Activated B cell treated with CpG ODN at 0.5 μM for 24 hours (primary cell): ENCODE results near the gene LRRC4C. TPM values are rescaled to one million over a fixed set of nuclear protein-coding genes. Genes with fewer than 3 reads are reported as not detected.

ENCODE experiments used
- ATAC-seq: fragments of 200-7000 bp; cut with Tn5 transposase; one replicate; pipeline ENCODE4 v1.10.0; 2021; ENCODE audit warnings: low read depth, mild to moderate bottlenecking, moderate library complexity
- CTCF ChIA-PET: fragments of 350-600 bp; sonication (Branson Sonifier 250); formaldehyde crosslinking; loops from one replicate; lab custom pipeline; 2021; ENCODE audit warnings: antibody characterized with exemption; lab: Charles Lee
- POLR2A ChIA-PET: fragments of 350-600 bp; sonication (Branson Sonifier 250); formaldehyde crosslinking; loops from one replicate; lab custom pipeline; 2021; ENCODE audit warnings: antibody characterized with exemption; lab: Charles Lee
- DNase-seq: peaks from one replicate; pipeline ENCODE4 v3.0.0; 2022
- H3K27ac Mint-ChIP-seq: one replicate; pipeline ENCODE4 v1.8.0; 2020; ENCODE audit warnings: mixed read lengths
- H3K27me3 Mint-ChIP-seq: one replicate; pipeline ENCODE4 v1.8.0; 2021; ENCODE audit warnings: mixed read lengths
- H3K36me3 Mint-ChIP-seq: one replicate; pipeline ENCODE4 v1.8.0; 2021; ENCODE audit warnings: low read depth, mixed read lengths
- H3K4me1 Mint-ChIP-seq: one replicate; pipeline ENCODE4 v1.8.0; 2021; ENCODE audit warnings: mixed read lengths
- H3K4me3 Mint-ChIP-seq: one replicate; pipeline ENCODE4 v1.8.0; 2020; ENCODE audit warnings: mild to moderate bottlenecking, mixed read lengths
- H3K9me3 Mint-ChIP-seq: one replicate; pipeline ENCODE4 v1.8.0; 2020; ENCODE audit warnings: mixed read lengths
- intact Hi-C: fragments of 100-400 bp; cut with micrococcal nuclease; formaldehyde crosslinking; loops from one replicate; pipeline ENCODE4 v1.15.1; 2024
- total RNA-seq: library from RNA; stranded (reverse); gene quantifications from 2 replicates; pipeline ENCODE4 v1.2.3, GENCODE V29; 2022
- TF ChIP-seq, protein P1 (sequence below): fragments of 200-600 bp; IDR thresholded peaks from one replicate; pipeline ENCODE4 v1.8.0; 2022; ENCODE audit warnings: antibody characterized with exemption, mild to moderate bottlenecking

LRRC4C gene
- total RNA-seq, 1 donor from 2014 or later, result not detected

DNA sequence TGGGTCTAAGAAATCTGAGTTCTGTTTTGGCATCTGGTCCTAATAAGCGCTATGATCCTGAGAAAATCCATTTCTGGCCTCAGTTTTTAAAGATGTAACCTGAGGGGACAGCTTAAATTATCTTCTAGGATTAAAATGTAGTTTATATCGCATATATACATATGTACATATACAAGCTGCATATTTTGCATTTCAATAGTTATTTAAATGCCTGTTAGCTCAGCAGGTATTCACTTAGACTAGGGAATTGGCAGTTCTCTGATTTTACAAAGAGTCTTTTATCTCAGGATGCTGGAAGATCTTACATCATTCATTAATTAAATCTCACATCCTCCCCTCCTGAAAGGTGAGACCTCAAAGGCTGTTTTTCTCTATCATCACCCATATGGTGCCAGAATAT, 1232.8 kb downstream of the LRRC4C start:
- intact Hi-C loops, result no loop called here
- CTCF ChIA-PET, result no interaction called here

GRCh38 chr11:40223596-40224330, 1235.7 kb downstream of the LRRC4C start:
- ATAC-seq (no peak), DNase-seq (no peak)
- H3K9me3 Mint-ChIP-seq, result peaks cover 7% of the 10 kb centered on the region
- intact Hi-C loops, result no loop called here
- no peak overlapping the region for H3K4me3 Mint-ChIP-seq
- H3K4me1 Mint-ChIP-seq, result no peaks in the 10 kb centered on the region
- POLR2A ChIA-PET, result no interaction called here
- CTCF ChIA-PET, result no interaction called here
- TF ChIP-seq, protein P1, sequence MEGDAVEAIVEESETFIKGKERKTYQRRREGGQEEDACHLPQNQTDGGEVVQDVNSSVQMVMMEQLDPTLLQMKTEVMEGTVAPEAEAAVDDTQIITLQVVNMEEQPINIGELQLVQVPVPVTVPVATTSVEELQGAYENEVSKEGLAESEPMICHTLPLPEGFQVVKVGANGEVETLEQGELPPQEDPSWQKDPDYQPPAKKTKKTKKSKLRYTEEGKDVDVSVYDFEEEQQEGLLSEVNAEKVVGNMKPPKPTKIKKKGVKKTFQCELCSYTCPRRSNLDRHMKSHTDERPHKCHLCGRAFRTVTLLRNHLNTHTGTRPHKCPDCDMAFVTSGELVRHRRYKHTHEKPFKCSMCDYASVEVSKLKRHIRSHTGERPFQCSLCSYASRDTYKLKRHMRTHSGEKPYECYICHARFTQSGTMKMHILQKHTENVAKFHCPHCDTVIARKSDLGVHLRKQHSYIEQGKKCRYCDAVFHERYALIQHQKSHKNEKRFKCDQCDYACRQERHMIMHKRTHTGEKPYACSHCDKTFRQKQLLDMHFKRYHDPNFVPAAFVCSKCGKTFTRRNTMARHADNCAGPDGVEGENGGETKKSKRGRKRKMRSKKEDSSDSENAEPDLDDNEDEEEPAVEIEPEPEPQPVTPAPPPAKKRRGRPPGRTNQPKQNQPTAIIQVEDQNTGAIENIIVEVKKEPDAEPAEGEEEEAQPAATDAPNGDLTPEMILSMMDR, result no peak
- no peaks in the 10 kb centered on the region for H3K27me3 Mint-ChIP-seq
- no peak overlapping the region for H3K27ac Mint-ChIP-seq
- no peaks in the 10 kb centered on the region for H3K36me3 Mint-ChIP-seq

More for the DNA sequence above, 1232.8 kb downstream of the LRRC4C start:
- TF ChIP-seq, protein P1, result no peak
- H3K36me3 Mint-ChIP-seq, result no peaks in the 10 kb centered on the region
- POLR2A ChIA-PET, result no interaction called here
- no peak for DNase-seq
- no peak overlapping the region for H3K4me3 Mint-ChIP-seq
- H3K9me3 Mint-ChIP-seq, result peaks cover 6% of the 10 kb centered on the region
- H3K27ac Mint-ChIP-seq, result no peak overlapping the region
- no peak for ATAC-seq
- no peaks in the 10 kb centered on the region for H3K4me1 Mint-ChIP-seq
- H3K27me3 Mint-ChIP-seq, result no peaks in the 10 kb centered on the region

GRCh38 chr11:40219401-40219800, 1240.1 kb downstream of the LRRC4C start:
- ChIA-PET POLR2A (no interaction called here), CTCF (no interaction called here)
- intact Hi-C loops, result no loop called here
- DNase-seq (no peak), ATAC-seq (no peak)
- Mint-ChIP-seq H3K9me3 (peaks cover 5% of the 10 kb centered on the region), H3K27ac (no peak overlapping the region), H3K27me3 (no peaks in the 10 kb centered on the region), H3K4me1 (no peaks in the 10 kb centered on the region), H3K36me3 (no peaks in the 10 kb centered on the region), H3K4me3 (no peak overlapping the region)
- TF ChIP-seq, protein P1, result no peak

DNA sequence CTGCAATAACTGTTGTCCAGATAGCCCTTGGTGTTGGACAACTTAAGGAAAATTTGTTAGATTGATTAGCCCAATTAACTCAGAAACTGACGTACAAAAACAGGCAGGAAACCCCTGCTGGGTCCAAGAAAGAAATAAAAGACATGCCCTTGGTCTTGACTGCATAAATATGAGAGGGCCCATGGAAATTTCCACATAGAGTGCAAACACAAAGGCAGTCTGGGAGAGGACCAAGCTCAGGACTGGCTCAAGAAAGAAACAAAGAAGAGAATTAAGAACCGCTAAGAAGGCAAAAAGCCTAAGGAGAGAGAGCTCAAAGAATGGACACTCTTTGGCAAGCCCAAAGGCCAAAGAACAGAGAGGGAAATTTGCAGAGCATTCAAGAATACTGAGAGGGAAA, 1243.9 kb downstream of the LRRC4C start:
- CTCF ChIA-PET, result no interaction called here
- Mint-ChIP-seq H3K27me3 (no peaks in the 10 kb centered on the region), H3K36me3 (no peaks in the 10 kb centered on the region), H3K4me1 (no peaks in the 10 kb centered on the region), H3K4me3 (no peak overlapping the region), H3K9me3 (peaks cover 6% of the 10 kb centered on the region), H3K27ac (no peak overlapping the region)
- DNase-seq, result no peak
- ATAC-seq, result no peak
- TF ChIP-seq, protein P1, result no peak
- POLR2A ChIA-PET, result no interaction called here
- intact Hi-C loops, result no loop called here

DNA sequence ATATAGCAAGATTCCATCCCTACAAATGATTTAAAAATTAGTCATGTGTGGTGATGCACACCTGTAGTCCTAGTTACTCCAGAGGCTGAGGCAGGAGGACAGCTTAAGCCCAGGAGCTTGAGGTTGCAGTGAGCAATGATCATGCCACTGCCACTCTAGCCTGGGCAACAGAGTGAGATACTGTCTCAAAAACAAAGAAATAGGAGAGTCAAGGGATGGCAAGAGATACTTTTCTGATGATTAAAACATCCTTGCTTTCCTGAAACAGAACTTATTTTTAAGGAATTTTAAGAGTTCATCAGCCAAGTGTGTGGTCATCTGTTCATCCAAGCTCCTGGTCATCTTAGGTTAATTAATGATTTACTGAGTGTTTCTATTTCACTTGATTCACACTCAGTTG, 1252.0 kb downstream of the LRRC4C start:
- no peak for DNase-seq
- intact Hi-C loops, result no loop called here
- Mint-ChIP-seq H3K4me1 (no peaks in the 10 kb centered on the region), H3K27me3 (no peaks in the 10 kb centered on the region), H3K27ac (no peak overlapping the region), H3K36me3 (no peaks in the 10 kb centered on the region), H3K9me3 (peaks cover 8% of the 10 kb centered on the region), H3K4me3 (no peak overlapping the region)
- CTCF ChIA-PET, result no interaction called here
- TF ChIP-seq, protein P1, result no peak
- POLR2A ChIA-PET, result no interaction called here
- ATAC-seq, result no peak
